Spleen (tissue), 7 donors: Measurements from ENCODE around the gene LGI4.

ENCODE experiments used
- CTCF ChIP-seq, 11 experiments: fragments of 200-600 bp in 7 of 11; fragments of 450-650 bp in 4 of 11; sonication (generic) in 4 of 11; IDR thresholded peaks in 8 of 11; conservative IDR thresholded peaks in 3 of 11; 1 replicate in 7 of 11; 2 replicates in 4 of 11; pipeline versions ENCODE4 v1.4.0 to v1.8.0; 2016 to 2021; ENCODE audit warnings: antibody characterized with exemption in 11 of 11, inconsistent platforms in 4 of 11, mild to moderate bottlenecking in 1 of 11
- POLR2A ChIP-seq, 3 donors: fragments of 450-650 bp; IDR thresholded peaks; one replicate each; pipeline ENCODE4 v1.5.1; 2017; ENCODE audit warnings: antibody characterized with exemption in 3 of 3, mild to moderate bottlenecking in 1 of 3
- POLR2AphosphoS5 ChIP-seq, 3 donors: sonication (generic); formaldehyde crosslinking; IDR thresholded peaks; one replicate each; pipeline ENCODE4 v1.5.1; 2017; ENCODE audit warnings: antibody characterized with exemption in 3 of 3
- donor health status: DM: no; HTN: no; CAD: no; lungs with moderate emphysema.
- donor health status: DM: no; HTN: no; CAD: no.
- donor health status: DM: no; HTN: no; CAD: no.

GRCh38 chr19:35090506-35091214, 44.2 kb downstream of the LGI4 start:
- TF ChIP-seq CTCF (IDR thresholded peaks at IDR 0.05 in 8 of 11, conservative IDR thresholded peaks at IDR 0.05 in 3 of 11), result peak; percentile 30 to 78 (median 66)
- TF ChIP-seq POLR2A (IDR thresholded peaks at IDR 0.05), result no peak
- no peak for TF ChIP-seq POLR2AphosphoS5 (IDR thresholded peaks at IDR 0.05)
